ENCODE results near the gene AKAP13. TPM values are rescaled to one million over a fixed set of nuclear protein-coding genes. Genes with fewer than 3 reads are reported as not detected.

The AKAP13 gene
- total RNA-seq, 1 donor from 2014 or later, result 71.8 TPM

DNA sequence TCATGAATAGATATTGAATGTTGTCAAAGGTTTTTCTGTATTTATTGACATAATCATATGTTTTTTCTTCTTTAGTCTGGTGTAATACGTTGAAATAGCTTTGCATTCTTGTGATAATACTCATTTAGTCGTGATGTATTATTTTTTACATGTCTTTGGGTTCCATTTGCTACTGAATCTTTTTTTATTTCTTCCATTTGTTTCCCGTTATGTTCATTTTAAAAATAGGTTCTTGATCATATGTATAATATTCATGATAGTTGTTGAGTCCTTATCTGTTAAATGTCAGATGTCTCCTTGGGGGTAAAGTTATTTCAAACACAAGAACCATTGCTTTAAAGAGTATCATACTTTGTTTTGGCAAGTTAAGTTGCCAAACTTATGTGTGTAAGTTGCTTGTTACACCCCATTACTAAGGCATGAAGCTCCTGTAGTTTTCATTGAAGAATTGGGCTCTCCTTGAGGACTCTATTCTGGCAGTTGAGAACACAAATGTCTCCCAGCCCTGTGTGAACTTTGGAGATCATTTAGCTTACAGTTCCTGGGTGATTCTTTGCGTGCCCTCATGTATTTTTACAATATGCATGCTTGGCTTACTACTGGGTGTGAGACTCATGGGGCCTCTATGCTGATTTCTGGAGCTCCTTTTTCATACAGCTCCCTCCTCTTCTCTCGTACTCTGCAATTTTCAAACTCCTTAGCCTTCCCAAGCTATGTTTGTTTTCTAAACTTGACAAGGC lies 8.3 kb downstream of the AKAP13 start:
- no peak for DNase-seq (ENCODE audit: low read depth, low spot score)

DNA sequence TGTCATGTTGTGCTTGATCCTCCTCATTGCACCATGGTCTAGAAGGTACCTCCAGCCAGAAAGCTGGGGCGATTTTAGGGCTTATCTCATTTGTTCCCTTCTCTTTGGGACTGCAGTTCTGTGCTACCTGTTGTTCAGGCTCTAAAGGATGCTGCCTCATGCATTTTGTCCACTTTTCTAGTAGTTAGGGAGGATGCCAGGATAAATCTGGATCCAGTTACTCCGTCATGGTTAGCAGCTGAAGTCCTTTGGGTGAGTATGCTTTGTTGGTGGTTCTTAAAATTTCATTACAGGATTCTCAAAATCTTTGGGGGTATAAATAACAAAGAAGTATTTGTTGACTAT lies 8.9 kb downstream of the AKAP13 start:
- DNase-seq (ENCODE audit: low read depth, low spot score), result no peak

DNA sequence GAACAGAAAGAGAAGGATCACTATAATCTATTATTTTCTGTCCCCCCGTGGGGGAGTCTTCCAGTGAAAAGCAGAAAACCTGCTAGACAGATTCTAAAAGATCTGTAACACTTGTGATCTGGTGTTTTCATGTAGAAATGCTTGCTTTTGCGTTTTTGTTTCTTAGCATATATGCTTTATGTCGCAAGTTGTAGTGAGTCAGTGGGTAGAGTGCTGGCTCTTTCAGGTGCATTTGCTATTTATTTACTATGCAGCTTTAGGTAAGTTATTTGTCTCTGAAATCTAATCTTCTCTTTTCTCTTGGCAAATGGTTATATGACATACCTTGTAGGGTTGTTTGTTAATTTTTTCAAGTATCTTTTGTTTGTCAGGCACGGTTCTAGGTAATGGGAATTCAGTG lies 9.4 kb downstream of the AKAP13 start:
- no peak for DNase-seq (ENCODE audit: low read depth, low spot score)

DNA sequence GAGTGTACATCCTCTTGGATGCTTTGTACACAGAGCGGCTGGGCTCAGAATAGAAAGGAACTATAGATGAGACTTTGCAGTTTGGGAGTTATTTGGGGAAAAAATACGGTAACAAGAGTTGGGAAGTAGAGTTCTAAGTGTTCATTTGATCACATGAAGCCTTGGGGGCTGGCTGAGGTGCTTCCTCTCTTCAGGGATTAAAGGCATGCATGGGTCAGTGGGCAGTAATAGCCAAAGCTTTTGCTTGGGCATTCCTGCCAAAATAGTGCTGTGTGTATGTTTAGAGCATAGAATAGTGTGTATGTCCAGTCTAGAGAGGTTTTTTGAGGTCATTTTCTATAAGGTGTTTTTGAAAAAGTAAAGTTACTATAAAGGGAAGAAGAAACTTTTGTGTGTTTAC lies 12.8 kb downstream of the AKAP13 start:
- no peak for DNase-seq (ENCODE audit: low read depth, low spot score)

DNA sequence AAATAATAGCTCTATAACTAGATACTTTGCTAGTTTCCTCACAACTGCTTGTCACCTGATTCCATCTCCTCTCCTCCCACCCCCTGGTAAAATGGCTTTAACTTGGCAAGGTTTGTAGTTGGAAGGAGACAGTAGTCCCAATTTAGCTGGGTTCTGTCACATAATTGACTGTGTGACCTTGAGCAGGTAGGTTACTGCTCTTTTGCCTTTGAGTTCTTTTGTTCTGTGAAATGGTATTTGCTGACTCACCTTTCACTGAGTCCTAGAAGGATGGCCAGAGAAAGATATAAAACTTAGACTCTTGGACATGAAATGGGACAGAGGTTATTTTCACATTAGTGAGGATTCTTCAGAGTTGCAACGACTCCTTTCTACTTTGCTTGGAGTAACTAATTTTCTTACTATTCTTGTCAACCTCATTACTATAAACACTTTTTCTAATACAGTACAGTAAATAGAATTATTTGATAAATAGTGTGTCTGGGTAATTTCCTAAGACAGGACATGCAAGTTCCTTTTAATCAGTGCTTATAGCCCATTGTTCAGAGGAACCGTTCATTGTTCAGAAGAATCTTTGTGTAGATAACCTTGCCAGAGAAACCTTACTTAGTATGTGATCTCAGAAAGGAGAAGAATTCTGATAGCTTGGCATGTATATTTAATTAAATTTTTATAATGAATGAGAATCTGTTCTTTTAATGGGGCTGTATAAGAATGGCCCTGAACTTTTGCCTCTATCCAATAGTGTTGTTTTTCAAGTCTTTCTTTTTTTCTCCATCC lies 14.3 kb downstream of the AKAP13 start:
- DNase-seq (ENCODE audit: low read depth, low spot score), result no peak

DNA sequence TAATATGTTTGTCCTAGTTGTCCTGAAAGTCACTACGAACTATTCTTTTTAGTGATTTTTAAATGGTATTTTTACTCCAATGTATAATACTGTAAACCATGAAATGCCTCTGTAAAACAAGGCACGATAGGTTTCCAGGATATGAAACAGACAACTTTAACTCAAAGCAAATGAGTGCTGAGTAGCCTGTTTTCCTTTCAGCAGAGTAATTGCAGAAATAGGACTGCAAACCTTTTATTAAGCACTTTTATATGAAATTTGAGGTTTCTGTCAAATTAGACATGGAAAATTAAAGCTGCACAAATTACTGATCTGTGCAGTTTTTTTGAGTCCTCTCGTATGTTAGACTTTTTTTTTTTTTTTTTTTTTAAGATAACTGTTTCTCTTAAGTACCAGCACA lies 16.2 kb downstream of the AKAP13 start:
- no peak for DNase-seq (ENCODE audit: low read depth, low spot score)

DNA sequence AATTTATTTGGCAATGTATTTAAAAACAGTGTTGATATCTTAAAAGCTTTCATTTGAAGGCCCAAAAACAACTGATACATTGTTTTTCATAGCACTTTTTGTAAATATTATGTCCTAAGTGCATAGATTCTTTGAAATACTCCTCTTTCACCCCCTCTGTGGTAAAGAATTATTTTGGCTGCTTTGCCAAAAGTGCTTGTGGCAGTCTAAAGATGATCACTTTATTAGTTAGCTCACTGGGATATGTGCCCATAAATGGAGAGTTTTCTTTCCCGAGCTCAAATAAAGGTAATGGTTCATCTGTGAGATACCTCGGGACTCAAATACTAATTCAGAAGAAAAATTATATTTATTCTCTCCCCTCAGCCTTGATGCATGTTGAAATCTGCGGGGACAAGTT lies 16.7 kb downstream of the AKAP13 start:
- DNase-seq (ENCODE audit: low read depth, low spot score), result no peak

DNA sequence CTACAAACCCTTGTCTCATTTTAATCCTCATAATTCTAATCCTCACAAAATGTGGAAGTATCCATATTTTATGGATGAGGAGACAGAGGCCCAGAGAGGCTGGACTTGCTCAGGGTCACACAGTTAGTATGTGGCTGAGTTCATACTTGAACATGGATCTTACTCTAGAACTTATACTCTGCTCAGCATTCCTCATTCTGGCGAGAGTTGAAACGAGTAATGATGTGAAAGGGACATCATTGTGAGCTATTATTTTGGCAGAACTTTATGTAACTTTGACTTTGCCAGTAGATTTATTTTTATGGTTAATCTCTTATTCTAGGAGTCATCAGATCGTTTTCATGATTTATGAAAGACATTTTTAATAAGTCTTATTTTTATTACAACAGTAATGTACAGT lies 17.5 kb downstream of the AKAP13 start:
- no peak for DNase-seq (ENCODE audit: low read depth, low spot score)

DNA sequence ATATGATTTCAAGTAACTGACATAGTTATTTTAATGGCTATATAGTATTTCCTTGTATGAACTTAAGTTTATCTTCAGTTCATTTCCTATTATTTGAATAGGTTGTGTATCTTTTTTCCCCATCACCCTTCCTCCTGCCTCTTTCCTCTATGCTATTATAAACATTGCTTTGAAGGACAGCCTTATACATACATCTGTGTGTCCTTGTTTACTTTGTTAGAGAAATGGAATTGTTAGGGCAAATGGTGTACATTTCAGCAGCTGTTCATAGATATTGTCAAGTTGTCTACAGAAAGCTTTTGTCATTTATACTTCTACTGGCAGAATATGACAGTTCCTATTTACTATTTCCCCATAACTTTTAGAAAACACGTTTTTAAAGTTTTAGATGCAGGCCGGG lies 18.4 kb downstream of the AKAP13 start:
- no peak for DNase-seq (ENCODE audit: low read depth, low spot score)

DNA sequence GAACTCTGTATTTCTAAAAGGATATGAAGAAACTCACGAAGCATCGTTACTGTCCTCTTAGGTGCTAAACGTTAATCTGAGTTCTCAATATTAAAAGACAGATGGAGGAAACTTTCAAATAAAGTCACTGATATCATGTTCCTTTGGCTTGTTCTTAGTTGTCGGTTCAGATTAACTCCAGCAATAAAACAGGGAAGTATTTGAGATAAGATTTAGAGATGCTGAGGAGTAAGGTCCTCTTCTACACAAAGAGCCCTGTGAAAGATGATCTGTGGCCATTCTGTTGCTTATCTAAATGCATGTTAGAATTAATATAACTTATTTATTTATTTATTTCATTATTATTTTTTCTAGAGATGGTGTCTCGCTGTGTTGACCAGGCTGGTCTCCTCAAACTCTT lies 19.2 kb downstream of the AKAP13 start:
- no peak for DNase-seq (ENCODE audit: low read depth, low spot score)

DNA sequence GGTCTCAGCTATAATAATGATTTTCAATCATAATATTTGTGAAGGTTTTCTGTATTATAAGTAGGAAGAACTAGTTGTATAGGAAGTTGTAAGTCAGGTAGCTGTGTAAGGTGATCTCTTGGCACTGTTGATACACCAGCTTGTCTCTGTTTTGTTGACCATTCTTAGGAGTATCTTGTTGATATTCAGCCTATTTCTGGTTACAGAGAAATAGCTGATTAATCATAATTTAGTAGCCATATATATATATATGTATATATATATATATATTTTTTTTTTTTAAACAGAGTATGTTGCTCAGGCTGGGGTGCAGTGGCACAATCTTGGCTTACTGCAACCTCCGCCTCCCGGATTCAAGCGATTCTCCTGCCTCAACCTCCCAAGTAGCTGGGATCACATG lies 20.2 kb downstream of the AKAP13 start:
- no peak for DNase-seq (ENCODE audit: low read depth, low spot score)

DNA sequence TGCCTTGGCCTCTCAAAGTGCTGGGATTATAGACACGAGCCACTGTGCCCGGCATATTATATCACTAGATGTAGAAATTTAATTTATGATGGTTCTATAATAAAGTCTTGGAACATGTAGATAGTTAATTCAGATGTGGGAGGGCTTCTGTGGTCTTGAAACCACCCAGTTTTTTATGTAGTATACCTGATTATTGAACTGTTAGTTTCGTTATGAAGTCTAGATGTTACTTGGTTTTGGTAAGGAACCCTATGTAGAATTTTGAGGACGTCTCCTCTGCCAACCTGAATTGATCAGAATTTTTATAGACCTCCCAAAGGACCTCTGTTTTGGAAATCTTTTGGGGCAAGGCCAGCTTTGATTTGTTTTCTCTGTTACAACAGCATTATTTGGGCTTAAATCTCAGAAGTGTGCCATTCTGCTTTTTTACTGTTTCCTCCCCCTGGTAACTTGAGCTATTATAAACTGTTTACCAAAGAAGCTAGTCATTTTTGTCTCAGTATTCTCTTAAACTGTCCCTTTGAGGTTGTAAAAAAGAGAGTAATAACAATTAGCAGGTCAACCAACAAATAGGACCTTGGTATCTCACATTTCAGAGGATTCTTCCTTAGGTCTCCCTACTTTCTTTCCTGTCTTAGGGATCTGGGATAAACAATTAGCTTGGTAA lies 20.8 kb downstream of the AKAP13 start:
- DNase-seq (ENCODE audit: low read depth, low spot score), result no peak

DNA sequence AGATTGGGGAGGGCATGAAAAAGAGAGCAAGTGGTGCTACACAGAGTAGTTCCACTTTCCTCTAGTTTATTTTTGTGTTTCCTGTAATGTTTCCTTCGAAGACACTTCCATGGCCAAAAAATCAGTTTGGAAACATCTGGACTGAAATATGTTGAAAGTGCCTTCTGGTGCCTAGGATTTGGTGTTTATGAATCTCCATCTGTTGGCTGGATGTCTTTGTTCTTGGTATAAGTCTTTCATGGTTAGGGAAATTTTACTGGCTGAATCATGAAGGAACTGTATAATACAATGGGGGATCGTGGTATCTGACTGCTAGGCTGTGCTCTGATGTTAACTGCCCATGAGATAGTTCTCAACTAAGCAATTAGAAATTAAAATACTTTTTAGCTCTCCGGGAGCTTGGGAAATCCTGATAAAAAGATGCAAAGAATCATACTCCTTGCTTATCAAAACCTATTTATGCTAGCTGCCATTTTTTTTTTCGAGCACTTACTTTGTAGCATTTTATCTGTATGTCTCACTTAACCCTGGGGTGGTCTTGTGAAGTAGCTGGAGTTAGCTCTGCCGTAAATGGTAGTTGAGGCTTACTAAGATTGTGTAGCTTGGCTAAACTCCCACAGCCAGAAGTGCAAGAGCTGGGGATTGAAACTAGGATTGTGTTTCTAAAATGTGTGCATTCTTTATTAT lies 21.9 kb downstream of the AKAP13 start:
- no peak for DNase-seq (ENCODE audit: low read depth, low spot score)

DNA sequence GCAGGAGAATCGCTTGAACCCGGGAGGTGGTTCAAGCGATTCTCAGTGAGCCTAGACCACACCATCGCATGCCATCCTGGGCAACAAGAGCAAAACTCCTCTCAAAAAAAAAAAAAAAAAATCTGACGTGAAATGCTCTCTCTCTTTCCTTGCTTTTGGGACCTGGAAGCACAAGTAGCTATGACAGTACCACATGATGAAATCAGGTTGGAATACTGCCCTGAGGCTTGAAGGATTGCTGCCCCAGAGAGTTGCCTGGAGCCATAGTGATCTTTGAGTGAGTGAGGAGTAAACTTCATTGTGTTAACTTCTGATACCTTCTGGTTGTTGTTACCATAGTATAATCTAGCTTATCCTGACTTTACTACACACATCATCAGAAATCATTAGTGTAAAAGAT lies 23.3 kb downstream of the AKAP13 start:
- DNase-seq (ENCODE audit: low read depth, low spot score), result no peak

DNA sequence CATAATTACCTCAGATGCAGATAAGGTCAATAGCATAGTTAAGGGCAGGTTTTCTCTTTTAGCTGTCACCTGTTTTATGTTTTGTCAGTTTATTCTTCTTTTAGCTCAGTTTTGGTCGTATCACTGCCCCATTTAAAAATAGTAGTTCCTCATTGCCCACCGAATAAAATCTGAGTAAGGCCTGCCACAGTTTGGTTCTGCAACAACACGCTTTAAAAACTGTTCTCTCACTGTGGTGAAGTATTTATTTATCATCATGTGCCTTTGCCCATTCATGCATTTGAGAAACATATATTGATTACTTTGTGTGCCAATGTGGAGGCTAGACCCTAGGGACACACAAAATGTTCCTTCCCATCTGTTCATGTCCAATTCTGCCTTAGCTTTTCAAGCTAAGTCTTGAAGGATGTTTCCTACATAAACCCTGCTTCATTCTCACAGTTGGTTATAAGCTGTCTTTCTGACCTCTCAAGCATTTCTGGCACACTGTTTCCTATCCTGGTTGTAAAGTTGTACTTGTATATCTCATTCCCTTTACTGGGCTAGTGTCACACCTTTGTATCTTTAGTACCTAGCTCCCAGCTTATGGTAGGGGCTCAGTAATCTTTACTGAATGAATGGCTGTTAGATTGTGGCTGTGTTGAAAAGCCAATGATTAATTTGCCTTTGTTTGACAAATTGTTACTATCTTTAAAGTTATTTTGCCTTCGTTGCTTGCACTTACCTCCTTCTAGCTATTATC lies 23.9 kb downstream of the AKAP13 start:
- DNase-seq (ENCODE audit: low read depth, low spot score), result no peak

DNA sequence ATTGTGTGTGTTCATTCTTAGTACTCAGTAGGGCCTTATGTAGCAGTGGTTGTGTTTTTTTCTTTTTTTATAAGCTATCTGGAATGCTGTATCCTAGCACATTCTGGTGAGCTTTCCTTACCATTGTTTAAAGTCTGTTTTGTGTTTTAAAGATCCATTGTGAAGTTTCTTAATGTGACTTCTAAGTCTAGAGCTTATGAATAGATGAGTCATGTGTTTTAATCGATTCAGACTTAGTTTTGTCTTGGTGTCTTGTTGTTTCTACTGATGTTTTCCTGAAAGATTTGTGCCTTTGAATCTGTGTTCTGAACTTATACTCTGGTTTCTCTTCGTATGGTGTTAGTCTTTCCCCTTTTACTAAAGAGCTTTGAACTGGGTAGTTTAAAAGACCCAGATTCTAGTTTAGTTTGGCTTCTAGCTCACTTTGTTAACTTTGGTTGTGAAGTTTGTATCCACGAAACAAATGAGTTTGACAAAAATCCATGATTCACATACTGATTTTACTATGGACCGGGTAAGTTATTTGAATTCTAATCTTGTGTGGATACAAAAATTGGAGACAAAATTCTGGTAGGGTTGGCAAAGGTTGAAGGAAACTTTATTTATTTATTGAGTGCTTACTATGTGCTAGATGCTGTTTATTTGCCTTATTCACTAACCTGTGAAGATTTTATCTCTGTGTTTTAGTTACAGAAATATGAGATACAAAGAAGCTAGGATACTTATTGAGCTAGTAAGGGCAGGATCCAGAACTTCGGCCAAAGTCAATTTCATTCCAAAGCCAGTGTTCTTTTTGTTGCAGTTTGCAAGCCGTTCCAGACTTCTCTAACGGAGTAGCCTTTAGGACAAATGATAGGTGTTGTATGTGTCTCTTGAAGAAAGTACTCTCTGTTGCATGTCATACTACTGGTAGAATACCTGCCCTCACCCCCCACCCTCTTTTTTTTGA lies 24.8 kb downstream of the AKAP13 start:
- DNase-seq (ENCODE audit: low read depth, low spot score), result peak; percentile 72

DNA sequence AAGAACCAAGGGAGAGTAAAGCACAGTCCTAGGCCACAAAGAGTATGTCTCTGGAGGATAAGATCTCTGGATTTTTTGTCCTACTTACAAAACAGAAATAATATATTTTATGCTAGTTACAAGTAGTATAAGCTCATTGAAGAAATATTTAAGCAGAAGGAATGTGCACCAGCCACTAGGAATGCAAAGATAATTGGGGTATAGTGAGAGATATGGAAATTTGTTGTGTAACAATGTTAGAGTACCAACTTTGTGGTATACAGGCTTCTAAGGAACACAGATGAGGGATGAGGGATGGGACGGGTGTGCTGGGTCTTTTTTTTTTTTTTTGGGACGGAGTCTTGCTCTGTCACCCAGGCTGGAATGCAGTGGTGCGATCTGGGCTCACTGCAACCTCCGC lies 26.5 kb downstream of the AKAP13 start:
- no peak for DNase-seq (ENCODE audit: low read depth, low spot score)

DNA sequence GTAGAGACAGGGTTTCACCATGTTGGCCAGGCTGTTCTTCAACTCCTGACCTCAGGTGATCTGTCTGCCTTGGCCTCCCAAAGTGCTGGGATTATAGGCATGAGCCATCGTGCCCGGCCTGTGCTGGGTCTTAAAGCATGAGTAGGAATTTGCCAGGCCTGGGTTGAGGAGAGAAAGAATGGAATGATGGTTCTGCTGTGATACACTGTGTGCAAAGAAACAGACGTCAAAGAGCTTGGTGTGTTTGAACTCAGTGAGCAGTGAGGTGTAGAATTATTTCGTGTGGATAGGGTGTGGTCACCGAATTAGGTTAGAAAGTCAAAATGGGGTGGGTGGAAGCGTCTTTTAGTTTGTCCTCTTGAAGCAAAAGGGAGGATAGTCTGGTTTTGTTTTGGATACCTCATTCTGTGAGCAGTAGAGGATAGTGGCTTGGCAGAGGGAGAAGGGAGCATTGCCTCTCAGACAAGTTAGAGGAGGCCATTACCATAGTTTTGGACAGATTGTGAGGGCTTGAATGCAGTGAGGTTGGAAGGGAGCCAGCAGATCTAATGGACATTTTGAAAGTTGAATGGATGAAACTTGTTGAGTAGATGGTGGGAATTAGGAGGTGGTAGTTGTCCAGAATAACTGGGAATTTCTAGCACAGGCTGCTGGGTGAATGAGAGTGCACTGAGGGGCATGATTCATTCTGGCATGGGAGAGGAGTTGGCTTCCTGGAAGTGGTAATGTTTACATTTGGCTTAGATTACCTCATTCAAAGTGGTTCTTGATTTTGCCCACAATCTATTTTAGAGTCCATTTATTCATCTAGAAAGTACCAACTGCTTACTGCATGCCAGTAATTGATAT lies 27.2 kb downstream of the AKAP13 start:
- DNase-seq (ENCODE audit: low read depth, low spot score), result peak; percentile 72

DNA sequence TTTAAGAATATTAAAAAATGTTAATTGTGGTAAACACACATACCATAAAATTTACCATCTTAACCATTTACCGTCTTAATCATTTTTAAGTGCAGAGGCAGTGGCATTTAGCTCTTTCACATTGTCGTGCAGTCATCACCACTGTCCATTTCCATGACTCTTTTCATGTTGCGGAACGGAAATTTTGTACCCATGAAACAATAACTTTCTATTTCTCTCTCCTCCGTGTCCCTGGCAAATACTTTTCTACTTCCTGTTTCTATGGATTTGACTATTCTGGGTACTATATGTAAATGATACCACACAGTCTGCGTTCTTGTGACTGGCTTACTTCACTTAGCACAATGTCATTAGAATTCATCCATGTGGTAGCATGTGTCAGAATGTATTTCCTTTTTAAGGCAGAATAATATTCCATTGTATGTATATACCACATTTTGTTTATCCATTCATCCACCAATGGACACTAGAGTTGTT lies 27.9 kb downstream of the AKAP13 start:
- DNase-seq (ENCODE audit: low read depth, low spot score), result no peak

Data from pulmonary artery endothelial cell (primary cell).